Stimulated activated CD8-positive, alpha-beta memory T cell treated with anti-CD3 and anti-CD28 coated beads, Interleukin-2, amount 100 ng/mL, for 1 hour (primary cell): ENCODE results near the gene IPO9.
"Not testable (repeated sequence)": the region's sequence is repeated elsewhere in the genome, so short reads cannot be mapped to it uniquely, and the experiment has no call there.

Source experiments
- DNase-seq, 2 donors: peaks; one replicate each; pipeline ENCODE4 v3.0.0-alpha.2; 2020; ENCODE audit warnings: low read depth in 2 of 2

IPO9 gene

GRCh38 chr1:201848230-201848629 is 19.3 kb downstream of the IPO9 start:
- DNase-seq: no peak

- DNase-seq: no peak
Measured at GRCh38 chr1:201849372-201850052, 20.6 kb downstream of the IPO9 start.

GRCh38 chr1:201850053-201850397 is 21.1 kb downstream of the IPO9 start:
- no peak for DNase-seq

GRCh38 chr1:201851949-201852348 is 23.0 kb downstream of the IPO9 start:
- no peak for DNase-seq

GRCh38 chr1:201856722-201857121 is 27.8 kb downstream of the IPO9 start:
- DNase-seq: not testable (repeated sequence)

GRCh38 chr1:201859424-201859823 is 30.5 kb downstream of the IPO9 start:
- DNase-seq: no peak

GRCh38 chr1:201861448-201861847 is 32.5 kb downstream of the IPO9 start:
- DNase-seq: no peak

- DNase-seq: no peak
Measured at GRCh38 chr1:201870397-201870796, 41.4 kb downstream of the IPO9 start.

GRCh38 chr1:201874672-201875071 is 45.7 kb downstream of the IPO9 start:
- DNase-seq: no peak

- no peak for DNase-seq
Measured at GRCh38 chr1:201876148-201876818, 47.3 kb downstream of the IPO9 start.

- DNase-seq: no peak
Measured at GRCh38 chr1:201877877-201878401, 49.0 kb downstream of the IPO9 start.

GRCh38 chr1:201880928-201881571 is 52.1 kb downstream of the IPO9 start:
- DNase-seq: no peak

- DNase-seq: no peak
Measured at GRCh38 chr1:201881617-201882016, 52.7 kb downstream of the IPO9 start.

- DNase-seq: no peak
Measured at GRCh38 chr1:201882665-201883132, 53.7 kb downstream of the IPO9 start.

GRCh38 chr1:201883266-201883665 is 54.3 kb downstream of the IPO9 start:
- DNase-seq: no peak

GRCh38 chr1:201883786-201884185 is 54.8 kb downstream of the IPO9 start:
- DNase-seq: no peak

GRCh38 chr1:201884425-201884824 is 55.5 kb downstream of the IPO9 start:
- DNase-seq: no peak

- no peak for DNase-seq
Measured at GRCh38 chr1:201885531-201886075, 56.6 kb downstream of the IPO9 start.

- DNase-seq: no peak
Measured at GRCh38 chr1:201886103-201886885, 57.3 kb downstream of the IPO9 start.

GRCh38 chr1:201887116-201887866 is 58.3 kb downstream of the IPO9 start:
- DNase-seq: no peak
